D721Med (cell line): ENCODE measurements around the gene GABBR1.

Experiments
- DNase-seq: peaks from one replicate; pipeline ENCODE4 v3.0.0; 2011; ENCODE audit warnings: low spot score; ENCODE audit not compliant: insufficient read length
- FAIRE-seq: peaks from 2 replicates; lab custom pipeline; 2011; peaks lifted over from hg19 to GRCh38; lab: Jason Lieb, UNC
- CTCF ChIP-seq: IDR thresholded peaks from 2 replicates; pipeline ENCODE4 v1.5.1; 2012; ENCODE audit warnings: mild to moderate bottlenecking, control low read depth; ENCODE audit not compliant: insufficient read depth; ENCODE audit errors: missing control alignments

GABBR1 gene

DNA sequence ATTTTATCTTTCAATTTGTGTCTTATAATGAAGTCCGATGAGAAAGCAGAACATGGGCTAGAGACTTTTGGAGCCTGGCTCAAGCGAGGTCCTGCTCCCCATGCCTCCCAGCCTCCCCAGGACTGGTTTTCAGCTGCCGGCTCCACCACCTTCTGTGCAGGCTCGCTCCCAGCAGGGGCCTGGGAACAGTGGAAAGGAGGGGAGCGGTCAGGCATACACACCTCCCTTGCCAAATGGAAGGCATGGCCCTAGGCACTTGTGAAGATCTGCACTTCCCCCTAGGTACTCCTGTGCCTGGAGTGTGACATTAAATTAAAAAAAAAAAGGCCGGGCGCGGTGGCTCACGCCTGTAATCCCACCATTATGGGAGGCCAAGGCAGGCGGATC lies 19.2 kb upstream of the GABBR1 start:
- FAIRE-seq, result no peak
- TF ChIP-seq CTCF, result no peak
- no peak for DNase-seq

DNA sequence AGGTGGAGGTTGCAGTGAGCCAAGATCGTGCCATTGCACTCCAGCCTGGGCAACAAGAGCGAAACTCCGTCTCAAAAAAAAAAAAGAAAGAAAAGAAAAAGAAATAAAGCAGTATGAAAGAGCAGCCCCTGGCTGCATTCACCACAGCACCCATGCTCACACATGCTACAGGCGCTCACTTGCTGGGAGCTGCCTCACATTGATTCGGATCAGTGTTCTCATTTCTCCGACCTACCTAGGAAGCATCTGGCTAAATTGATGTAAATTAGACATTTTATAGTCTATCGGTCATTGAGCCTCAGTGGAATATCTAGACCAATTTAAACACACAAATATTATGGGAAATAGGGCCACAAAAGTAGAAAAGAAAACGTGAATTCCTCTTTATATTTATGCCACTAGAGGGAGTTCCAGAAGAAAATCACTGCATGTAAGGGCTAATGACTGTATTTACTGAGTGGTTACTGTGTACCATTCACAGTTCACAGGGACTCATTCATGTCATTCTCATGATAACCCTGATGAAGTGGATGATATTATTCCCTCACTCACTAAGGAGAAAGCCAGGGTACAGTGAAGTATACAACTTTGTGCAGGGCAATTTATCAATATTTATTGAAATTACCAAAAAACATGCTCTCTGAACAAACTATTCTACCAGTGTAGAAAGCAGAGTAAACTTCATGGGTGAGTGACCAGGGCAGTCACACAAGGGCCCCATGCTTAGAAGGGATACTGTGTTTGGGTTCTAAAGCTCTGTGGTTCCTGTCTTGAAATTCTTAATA lies 18.6 kb upstream of the GABBR1 start:
- no peak for DNase-seq
- TF ChIP-seq CTCF, result peak; percentile 54
- no peak for FAIRE-seq

DNA sequence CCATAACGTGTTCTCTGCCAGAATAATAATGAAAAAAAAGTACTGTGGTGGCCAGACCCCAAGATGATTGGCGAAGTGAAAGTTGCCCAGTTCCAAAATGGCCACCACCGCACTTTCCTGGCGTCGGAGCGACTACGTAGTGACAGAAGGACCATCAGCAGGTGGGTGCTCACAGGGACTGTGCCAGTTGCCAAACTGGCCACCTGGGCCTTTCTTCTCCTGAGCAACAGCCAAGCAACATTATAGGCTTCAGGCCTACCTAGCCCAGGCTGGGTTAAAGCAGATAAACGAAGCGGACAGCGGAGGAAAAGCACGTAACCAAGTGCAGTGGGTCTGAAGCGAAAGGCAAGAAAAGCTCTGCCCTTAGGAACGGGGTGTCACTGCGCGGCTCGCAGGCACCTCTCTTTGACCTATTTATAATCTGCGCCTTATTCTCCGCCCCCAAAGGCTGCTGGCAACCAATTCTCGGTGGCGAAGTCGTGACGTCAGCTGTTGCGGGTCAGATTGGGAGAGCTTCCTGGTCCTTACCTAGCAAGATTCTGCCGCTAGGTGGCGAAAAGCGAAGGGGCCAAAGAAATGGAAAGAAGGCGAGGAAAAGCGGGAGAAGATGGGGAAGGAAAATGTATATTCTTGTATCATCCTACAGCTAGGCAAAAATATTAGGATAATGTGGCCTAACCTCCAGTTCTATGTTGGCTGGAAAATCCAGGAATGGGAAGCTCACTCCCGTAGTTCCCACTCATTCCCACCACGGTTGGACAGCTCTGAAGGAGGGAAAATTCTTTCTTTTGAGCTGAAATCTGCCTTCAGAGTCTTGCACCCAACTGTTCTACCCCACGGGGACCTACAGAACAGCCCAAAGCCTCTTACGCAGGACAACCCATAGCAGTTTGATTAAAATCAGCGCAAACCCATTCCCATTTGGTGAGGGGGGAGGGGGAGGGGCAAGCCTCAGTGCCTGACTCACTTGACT lies 17.0 kb upstream of the GABBR1 start:
- FAIRE-seq (no peak), DNase-seq (peak; percentile 91)
- peak; percentile 93 for TF ChIP-seq CTCF

DNA sequence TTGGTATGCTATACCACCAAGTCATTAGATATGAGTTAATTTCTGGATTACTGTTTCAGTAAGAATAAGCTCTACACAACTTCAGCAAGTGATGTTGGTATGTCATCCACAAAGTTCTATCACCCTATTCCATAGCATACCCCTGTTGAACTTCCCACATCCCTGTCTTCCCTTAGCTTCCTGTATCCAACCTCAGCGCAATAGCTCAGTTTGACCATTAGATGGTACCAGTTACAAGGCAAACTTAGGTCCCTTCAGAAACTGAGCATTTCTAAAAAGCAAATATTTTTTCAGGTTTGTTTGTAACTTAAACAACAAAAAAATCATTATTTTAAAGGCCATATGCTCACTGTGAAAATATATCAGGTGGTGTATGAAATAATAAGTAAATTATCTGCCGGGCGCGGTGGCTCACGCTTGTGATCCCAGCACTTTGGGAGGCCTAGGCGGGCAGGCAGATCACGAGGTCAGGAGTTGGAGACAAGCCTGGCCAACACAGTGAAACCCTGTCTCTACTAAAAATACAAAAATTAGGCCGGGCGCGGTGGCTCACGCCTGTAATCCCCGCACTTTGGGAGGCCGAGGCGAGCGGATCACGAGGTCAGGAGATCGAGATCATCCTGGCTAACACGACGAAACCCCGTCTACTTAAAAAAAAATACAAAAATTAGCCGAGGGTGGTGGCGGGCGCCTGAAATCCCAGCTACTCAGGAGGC lies 15.1 kb upstream of the GABBR1 start:
- FAIRE-seq, result no peak
- no peak for DNase-seq
- TF ChIP-seq CTCF, result peak; percentile 59

GRCh38 chr6:29641430-29642148 lies 8.6 kb upstream of the GABBR1 start:
- DNase-seq (no peak), FAIRE-seq (no peak)
- no peak for TF ChIP-seq CTCF

GRCh38 chr6:29637247-29637646 lies 4.3 kb upstream of the GABBR1 start:
- no peak for TF ChIP-seq CTCF
- FAIRE-seq, result no peak
- no peak for DNase-seq
